GM11168 (cell line): ENCODE data around the gene MRPS7.
"Not testable (repeated sequence)": the region's sequence is repeated elsewhere in the genome, so short reads cannot be mapped to it uniquely, and the experiment has no call there.

ENCODE experiments used
- in situ Hi-C: fragments of 300-500 bp; cut with MboI; formaldehyde crosslinking; loops from one replicate; pipeline ENCODE4 v1.12.0; 2022; ENCODE audit warnings: low sequenced_read_pairs; ENCODE audit not compliant: unreplicated experiment

MRPS7 gene

GRCh38 chr17:75270218-75270965, 8.7 kb downstream of the MRPS7 start:
- in situ Hi-C loops = no loop called here

GRCh38 chr17:75270966-75271232, 9.2 kb downstream of the MRPS7 start, which contains the start of gene MIF4GD:
MIF4GD (minus strand) TSS chr17:75271231; CDS start chr17:75270195, 1,036 bp downstream.
- in situ Hi-C loops = no loop called here

- in situ Hi-C loops = no loop called here
Measured at GRCh38 chr17:75271233-75271954, 9.7 kb downstream of the MRPS7 start.

GRCh38 chr17:75271955-75272847, 10.5 kb downstream of the MRPS7 start:
- in situ Hi-C loops = no loop called here

- in situ Hi-C loops = no loop called here
Measured at GRCh38 chr17:75272848-75273184, 11.1 kb downstream of the MRPS7 start.

GRCh38 chr17:75273977-75274708, 12.5 kb downstream of the MRPS7 start:
- in situ Hi-C loops = no loop called here

- in situ Hi-C loops = no loop called here
Measured at GRCh38 chr17:75277664-75278071, 16.0 kb downstream of the MRPS7 start.

GRCh38 chr17:75280189-75280588, 18.5 kb downstream of the MRPS7 start:
- in situ Hi-C loops = not testable (repeated sequence)

GRCh38 chr17:75285123-75285522, 23.4 kb downstream of the MRPS7 start:
- in situ Hi-C loops = no loop called here

GRCh38 chr17:75287221-75287620, 25.5 kb downstream of the MRPS7 start:
- in situ Hi-C loops = no loop called here

GRCh38 chr17:75288359-75288758, 26.7 kb downstream of the MRPS7 start:
- in situ Hi-C loops = no loop called here

- in situ Hi-C loops = no loop called here
Measured at GRCh38 chr17:75288770-75289114, 27.1 kb downstream of the MRPS7 start.

- in situ Hi-C loops = no loop called here
Measured at GRCh38 chr17:75289115-75289831, 27.6 kb downstream of the MRPS7 start, which contains the start of gene SLC25A19. SLC25A19 (minus strand) TSS chr17:75289433; CDS start chr17:75286764, 2,669 bp downstream.

GRCh38 chr17:75289832-75290337, 28.2 kb downstream of the MRPS7 start:
- in situ Hi-C loops = no loop called here

- in situ Hi-C loops = not testable (repeated sequence)
Measured at GRCh38 chr17:75292810-75293448, 31.2 kb downstream of the MRPS7 start.

GRCh38 chr17:75295201-75296158, 33.8 kb downstream of the MRPS7 start:
- in situ Hi-C loops = no loop called here

- in situ Hi-C loops = no loop called here
Measured at GRCh38 chr17:75300280-75300679, 38.6 kb downstream of the MRPS7 start.

GRCh38 chr17:75301049-75301448, 39.4 kb downstream of the MRPS7 start:
- in situ Hi-C loops = no loop called here
